Ectodermal cell (in vitro differentiated cells): ENCODE data around the gene WEE1.
"Not testable (repeated sequence)": the region's sequence is repeated elsewhere in the genome, so short reads cannot be mapped to it uniquely, and the experiment has no call there.

Experiments
- H3K27ac ChIP-seq: 2 replicates; pipeline ENCODE4 v1.7.0; 2013; ENCODE audit warnings: mild to moderate bottlenecking, low read depth, low read length; ENCODE audit not compliant: insufficient read depth, poor library complexity, severe bottlenecking
- H3K27me3 ChIP-seq: 2 replicates; pipeline ENCODE4 v1.7.0; 2013; ENCODE audit warnings: mild to moderate bottlenecking, low read length; ENCODE audit not compliant: insufficient read depth, control insufficient read depth, poor library complexity, severe bottlenecking
- H3K36me3 ChIP-seq: one replicate; pipeline ENCODE4 v1.7.0; 2013; ENCODE audit warnings: low read length; ENCODE audit not compliant: control insufficient read depth, insufficient read depth
- H3K4me1 ChIP-seq: one replicate; pipeline ENCODE4 v1.7.0; 2013; ENCODE audit warnings: low read length; ENCODE audit not compliant: control insufficient read depth, insufficient read depth
- H3K4me3 ChIP-seq: 2 replicates; pipeline ENCODE4 v1.7.0; 2013; ENCODE audit warnings: low read depth, low read length, control low read depth; ENCODE audit not compliant: insufficient read depth
- H3K9me3 ChIP-seq: 2 replicates; pipeline ENCODE4 v1.7.0; 2013; ENCODE audit warnings: mild to moderate bottlenecking, low read length, moderate library complexity; ENCODE audit not compliant: control insufficient read depth
- WGBS, 2 experiments: methylation state at CpG; one replicate each; pipeline ENCODE4 v1.1.7; 2013; ENCODE audit warnings: missing lambda C conversion rate in 2 of 2; 5-methylcytosine and 5-hydroxymethylcytosine counted together

WEE1 gene

GRCh38 chr11:9609841-9610240, 36.4 kb downstream of the WEE1 start:
- Histone ChIP-seq H3K27ac (no peak overlapping the region), H3K4me1 (no peaks in the 10 kb centered on the region), H3K27me3 (peaks cover 16% of the 10 kb centered on the region), H3K4me3 (no peak overlapping the region), H3K36me3 (no peaks in the 10 kb centered on the region), H3K9me3 (no peaks in the 10 kb centered on the region)
- WGBS, 2 experiments: 81 to 96% methylated on average over 3 of the region's 3 CpGs

GRCh38 chr11:9613118-9613829, 39.8 kb downstream of the WEE1 start:
- Histone ChIP-seq H3K36me3 (no peaks in the 10 kb centered on the region), H3K9me3 (no peaks in the 10 kb centered on the region), H3K27ac (peak overlapping the region; percentile 78), H3K27me3 (peaks cover 20% of the 10 kb centered on the region), H3K4me3 (peak overlapping the region; percentile 47), H3K4me1 (no peaks in the 10 kb centered on the region)
- 8% methylated on average over 34 to 35 of the region's 35 CpGs for WGBS, 2 experiments

- Histone ChIP-seq H3K27me3 (peaks cover 20% of the 10 kb centered on the region), H3K9me3 (no peaks in the 10 kb centered on the region), H3K27ac (peak overlapping the region; percentile 78), H3K4me3 (peak overlapping the region; percentile 47), H3K36me3 (no peaks in the 10 kb centered on the region), H3K4me1 (no peaks in the 10 kb centered on the region)
- WGBS, 2 experiments: 4 to 5% methylated on average over 52 to 54 of the region's 54 CpGs
These were observed 40.6 kb downstream of the WEE1 start for GRCh38 chr11:9613830-9614762.

GRCh38 chr11:9615031-9615451, 41.6 kb downstream of the WEE1 start:
- no peak overlapping the region for H3K4me3 ChIP-seq
- H3K9me3 ChIP-seq: no peaks in the 10 kb centered on the region
- no peak overlapping the region for H3K27ac ChIP-seq
- WGBS, 2 experiments: 84 to 91% methylated on average over 1 to 2 of the region's 2 CpGs
- H3K36me3 ChIP-seq: no peaks in the 10 kb centered on the region
- H3K27me3 ChIP-seq: peaks cover 20% of the 10 kb centered on the region
- peaks cover 3% of the 10 kb centered on the region for H3K4me1 ChIP-seq

- Histone ChIP-seq H3K27me3 (peaks cover 20% of the 10 kb centered on the region), H3K4me1 (peaks cover 3% of the 10 kb centered on the region), H3K36me3 (no peaks in the 10 kb centered on the region), H3K27ac (no peak overlapping the region), H3K4me3 (no peak overlapping the region), H3K9me3 (no peaks in the 10 kb centered on the region)
- 85 to 100% methylated on average over 2 of the region's 2 CpGs for WGBS, 2 experiments
These were observed 42.7 kb downstream of the WEE1 start for GRCh38 chr11:9616042-9616675.

GRCh38 chr11:9616858-9617257, 43.4 kb downstream of the WEE1 start:
- WGBS, 2 experiments: 94 to 95% methylated on average over 4 of the region's 4 CpGs
- Histone ChIP-seq H3K9me3 (no peaks in the 10 kb centered on the region), H3K4me1 (peaks cover 3% of the 10 kb centered on the region), H3K27ac (no peak overlapping the region), H3K27me3 (peaks cover 20% of the 10 kb centered on the region), H3K4me3 (no peak overlapping the region), H3K36me3 (no peaks in the 10 kb centered on the region)

GRCh38 chr11:9617940-9618339, 44.5 kb downstream of the WEE1 start:
- WGBS, 2 experiments: 94 to 95% methylated on average over 5 of the region's 5 CpGs
- Histone ChIP-seq H3K27ac (no peak overlapping the region), H3K36me3 (no peaks in the 10 kb centered on the region), H3K27me3 (peaks cover 20% of the 10 kb centered on the region), H3K4me1 (peaks cover 3% of the 10 kb centered on the region), H3K9me3 (no peaks in the 10 kb centered on the region), H3K4me3 (no peak overlapping the region)

GRCh38 chr11:9619004-9619403, 45.5 kb downstream of the WEE1 start:
- Histone ChIP-seq H3K36me3 (no peaks in the 10 kb centered on the region), H3K4me3 (no peak overlapping the region), H3K27ac (no peak overlapping the region), H3K9me3 (no peaks in the 10 kb centered on the region), H3K27me3 (peaks cover 14% of the 10 kb centered on the region), H3K4me1 (peaks cover 3% of the 10 kb centered on the region)
- 100% methylated on average over 1 of the region's 1 CpG for WGBS, 2 experiments

GRCh38 chr11:9619971-9620370, 46.5 kb downstream of the WEE1 start:
- no peaks in the 10 kb centered on the region for H3K9me3 ChIP-seq
- H3K36me3 ChIP-seq: no peaks in the 10 kb centered on the region
- H3K4me3 ChIP-seq: no peak overlapping the region
- H3K27me3 ChIP-seq: peaks cover 14% of the 10 kb centered on the region
- H3K4me1 ChIP-seq: peaks cover 3% of the 10 kb centered on the region
- no peak overlapping the region for H3K27ac ChIP-seq

GRCh38 chr11:9622353-9622752, 48.9 kb downstream of the WEE1 start:
- H3K36me3 ChIP-seq, H3K27ac ChIP-seq, H3K4me3 ChIP-seq, H3K9me3 ChIP-seq: not testable (repeated sequence)
- peaks cover 22% of the 10 kb centered on the region for H3K4me1 ChIP-seq
- WGBS, 2 experiments: 75% methylated on average over 7 of the region's 7 CpGs
- peaks cover 25% of the 10 kb centered on the region for H3K27me3 ChIP-seq
